ENCODE results near the gene BBX.

GRCh38 chr3:107727102-107727501 lies 204.3 kb downstream of the BBX start:
- TF ChIP-seq CTCF (IDR thresholded peaks at IDR 0.05) (no peak), POLR2AphosphoS5 (IDR thresholded peaks at IDR 0.05; ENCODE audit: insufficient read depth in 1 of 2, low read depth in 1 of 2) (no peak), POLR2A (IDR thresholded peaks at IDR 0.05) (no peak)

All from vagina (tissue), 2 donors.